IMR-90 (cell line): ENCODE data around the gene MARCHF3. TPM values are rescaled to one million over a fixed set of nuclear protein-coding genes. Genes with fewer than 3 reads are reported as not detected.

Experiments
- ATAC-seq: fragments of 200-7000 bp; cut with Tn5 transposase; 2 replicates; pipeline ENCODE4 v1.9.1; 2020; ENCODE audit warnings: low read depth, mild to moderate bottlenecking, moderate library complexity
- BruUV-seq: library from RNA; stranded (reverse); fragments of 400-500 nt; replicated peaks from 2 replicates; lab custom pipeline; 2021; lab: Mats Ljungman, UMichigan
- CTCF ChIA-PET: fragments of 300-600 bp; formaldehyde crosslinking; extraction: SDS; loops from one replicate; lab custom pipeline; 2021; ENCODE audit warnings: antibody characterized with exemption; lab: Yijun Ruan, JAX
- POLR2A ChIA-PET: fragments of 300-600 bp; sonication (Branson Sonifier 250); formaldehyde crosslinking; loops from one replicate; lab custom pipeline; 2022; ENCODE audit warnings: antibody characterized with exemption; ENCODE audit not compliant: unreplicated experiment; lab: Charles Lee
- DNase-seq: peaks from one replicate; pipeline ENCODE4 v3.0.0; 2013
- H2AFZ ChIP-seq: replicated peaks from 2 replicates; pipeline ENCODE3; 2013; ENCODE audit warnings: low read length, mild to moderate bottlenecking; ENCODE audit not compliant: poor library complexity
- H2AK5ac ChIP-seq: 2 replicates; pipeline ENCODE4 v1.6.1; 2013; ENCODE audit warnings: low read depth, low read length, inconsistent platforms
- H2AK9ac ChIP-seq: replicated peaks from 2 replicates; pipeline ENCODE3; 2013; ENCODE audit warnings: mild to moderate bottlenecking, low read depth, low read length, moderate library complexity; ENCODE audit not compliant: poor library complexity
- H2BK120ac ChIP-seq: 2 replicates; pipeline ENCODE4 v1.6.1; 2013; ENCODE audit warnings: low read depth, low read length, inconsistent platforms
- H2BK15ac ChIP-seq: 3 replicates; pipeline ENCODE4 v1.6.1; 2013; ENCODE audit warnings: low read depth, low read length, inconsistent platforms
- H2BK20ac ChIP-seq: 2 replicates; pipeline ENCODE4 v1.6.1; 2013; ENCODE audit warnings: low read depth, mild to moderate bottlenecking, inconsistent platforms, low read length, moderate library complexity
- H2BK5ac ChIP-seq: 2 replicates; pipeline ENCODE4 v1.6.1; 2013; ENCODE audit warnings: mild to moderate bottlenecking, low read depth, low read length, inconsistent platforms; ENCODE audit not compliant: poor library complexity, severe bottlenecking
- H3K14ac ChIP-seq: replicated peaks from 2 replicates; pipeline ENCODE4 v1.6.1; 2013; ENCODE audit warnings: low read depth, low read length, inconsistent platforms
- H3K18ac ChIP-seq: 2 replicates; pipeline ENCODE4 v1.6.1; 2013; ENCODE audit warnings: low read depth, low read length, control low read depth
- H3K23ac ChIP-seq: 2 replicates; pipeline ENCODE4 v1.6.1; 2013; ENCODE audit warnings: low read depth, low read length, inconsistent platforms
- H3K27ac ChIP-seq: 2 replicates; pipeline ENCODE4 v1.5.1; 2013; ENCODE audit warnings: mild to moderate bottlenecking, control low read depth, low read length; ENCODE audit not compliant: insufficient read depth
- H3K27me3 ChIP-seq: 2 replicates; pipeline ENCODE4 v1.6.1; 2013; ENCODE audit warnings: low read length; ENCODE audit not compliant: control insufficient read depth, insufficient read depth
- H3K36me3 ChIP-seq: 2 replicates; pipeline ENCODE4 v1.6.1; 2013; ENCODE audit warnings: low read length, mixed read lengths; ENCODE audit not compliant: control insufficient read depth, insufficient read depth
- H3K4ac ChIP-seq: 2 replicates; pipeline ENCODE4 v1.6.1; 2013; ENCODE audit warnings: low read depth, low read length, inconsistent platforms
- H3K4me1 ChIP-seq: 2 replicates; pipeline ENCODE4 v1.6.1; 2013; ENCODE audit warnings: low read length, mixed read lengths; ENCODE audit not compliant: control insufficient read depth, insufficient read depth
- H3K4me2 ChIP-seq: 2 replicates; pipeline ENCODE4 v1.6.1; 2013; ENCODE audit warnings: low read depth, mild to moderate bottlenecking, control low read depth, low read length, moderate library complexity
- H3K4me3 ChIP-seq: 2 replicates; pipeline ENCODE4 v1.5.1; 2013; ENCODE audit warnings: low read depth, mild to moderate bottlenecking, control low read depth, low read length, moderate library complexity; ENCODE audit not compliant: insufficient read depth
- H3K56ac ChIP-seq: 2 replicates; pipeline ENCODE4 v1.6.1; 2013; ENCODE audit warnings: low read length, inconsistent platforms; ENCODE audit not compliant: insufficient read depth; ENCODE audit errors: extremely low read depth
- H3K79me1 ChIP-seq, 2 experiments: 2 replicates each; pipeline ENCODE4 v1.6.1; 2013; ENCODE audit warnings: low read length in 2 of 2, inconsistent platforms in 1 of 2, low read depth in 1 of 2
- H3K9ac ChIP-seq: 2 replicates; pipeline ENCODE4 v1.6.1; 2013; ENCODE audit warnings: low read depth, low read length, control low read depth
- H3K9me1 ChIP-seq: 2 replicates; pipeline ENCODE4 v1.6.1; 2013; ENCODE audit warnings: low read length, inconsistent platforms; ENCODE audit not compliant: insufficient read depth
- H3K9me3 ChIP-seq: 2 replicates; pipeline ENCODE4 v1.6.1; 2013; ENCODE audit warnings: low read length; ENCODE audit not compliant: control insufficient read depth, insufficient read depth
- H4K20me1 ChIP-seq: 2 replicates; pipeline ENCODE4 v1.6.1; 2013; ENCODE audit warnings: low read length, inconsistent platforms; ENCODE audit not compliant: insufficient read depth
- H4K5ac ChIP-seq: 2 replicates; pipeline ENCODE4 v1.6.1; 2013; ENCODE audit warnings: mild to moderate bottlenecking, low read depth, low read length, control low read depth
- H4K8ac ChIP-seq, 2 experiments: 2 replicates each; pipeline ENCODE4 v1.6.1; 2013; ENCODE audit warnings: low read depth in 2 of 2, low read length in 2 of 2, control low read depth in 1 of 2, inconsistent platforms in 1 of 2
- H4K91ac ChIP-seq: 2 replicates; pipeline ENCODE4 v1.6.1; 2013; ENCODE audit warnings: low read depth, low read length, inconsistent platforms; ENCODE audit not compliant: insufficient read depth
- CEBPB ChIP-seq: IDR thresholded peaks from 2 replicates; pipeline ENCODE4 v1.6.1; 2012; ENCODE audit warnings: low read depth, low read length, improper control_type of control experiment
- SMC3 ChIP-seq: fragments of 150-350 bp; IDR thresholded peaks from 2 replicates; pipeline ENCODE4 v1.6.1; 2016; ENCODE audit warnings: low read depth, mild to moderate bottlenecking, antibody characterized with exemption, low read length, moderate library complexity
- WGBS, 2 experiments: methylation state at CpG; one replicate each; pipeline versions ENCODE4 v1.1.5 to v1.1.7; 2013; ENCODE audit warnings: missing lambda C conversion rate in 2 of 2; ENCODE audit not compliant: insufficient read length in 1 of 2; ENCODE audit errors: extremely low coverage in 2 of 2; 5-methylcytosine and 5-hydroxymethylcytosine counted together
- dilution Hi-C: fragments of 300-500 bp; cut with HindIII; formaldehyde crosslinking; loops from one replicate; pipeline ENCODE4 v1.14.3; 2018; ENCODE audit warnings: low sequenced_read_pairs; ENCODE audit not compliant: unreplicated experiment
- in situ Hi-C: fragments of 300-500 bp; cut with MboI; formaldehyde crosslinking; loops from 3 replicates; pipeline ENCODE4 v1.14.3; 2019; ENCODE audit warnings: low sequenced_read_pairs, inconsistent platforms, mixed read lengths
- intact Hi-C: fragments of 100-400 bp; cut with micrococcal nuclease; formaldehyde crosslinking; loops from 2 replicates; pipeline ENCODE4 v1.10.0; 2022
- polyA plus RNA-seq, 3 experiments: library from polyadenylated mRNA; depleted of rRNA; stranded (reverse); fragments of >200 nt; gene quantifications; 2 replicates each; pipeline ENCODE4 v1.2.3, GENCODE V29; 2012; ENCODE audit warnings: low replicate concordance in 1 of 3
- total RNA-seq: library from RNA; depleted of rRNA; stranded (reverse); fragments of >200 nt; gene quantifications from 2 replicates; pipeline ENCODE4 v1.2.3, GENCODE V29; 2012

MARCHF3 gene
- total and polyA plus RNA-seq, 2 of the 4 experiments (the other 2 are of a cell fraction) = 11.2 to 18.8 TPM

- DNase-seq = no peak
- ATAC-seq = no peak
- no peak for TF ChIP-seq SMC3
- peak; percentile 81 for TF ChIP-seq CEBPB
- in situ Hi-C loops = no loop called here
- ChIA-PET POLR2A (no interaction called here), CTCF (interaction anchor here (0.6 kb wide), 1 partner anchor 60 kb away, joined by 7 read pairs; no protein-coding TSS in a partner anchor)
- Histone ChIP-seq H2AFZ (no peak overlapping the region), H3K4me2 (no peak overlapping the region), H3K79me1 (peaks cover 11 to 20% of the 10 kb centered on the region in 2 experiments; a peak in 3 of 4 replicates), H4K20me1 (no peaks in the 10 kb centered on the region), H3K23ac (0 out of 2 replicates have a peak overlapping the region, but pooled peaks have one; percentile 33), H2BK20ac (no peak overlapping the region), H3K27ac (no peak overlapping the region), H3K56ac (no peak overlapping the region), H3K9me1 (peaks cover 8% of the 10 kb centered on the region; the same call in 1 of the 2 replicates), H3K27me3 (no peaks in the 10 kb centered on the region), H2BK120ac (no peak overlapping the region), H2AK5ac (0 out of 2 replicates have a peak overlapping the region, but pooled peaks have one; percentile 10), H3K9me3 (no peaks in the 10 kb centered on the region), H4K5ac (no peak overlapping the region), H3K4me1 (peaks cover 5% of the 10 kb centered on the region), H3K36me3 (no peaks in the 10 kb centered on the region), H3K4ac (no peak overlapping the region), H2AK9ac (peak overlapping the region; percentile 52), H4K8ac (no peak overlapping the region), H2BK15ac (no peak overlapping the region), H3K9ac (no peak overlapping the region), H3K18ac (no peak overlapping the region), H4K91ac (no peak overlapping the region), H2BK5ac (no peak overlapping the region), H3K14ac (no peak overlapping the region), H3K4me3 (no peak overlapping the region)
- BruUV-seq = no TSS peak
- dilution Hi-C loops = no loop called here
- no CpG with 5 or more reads among the region's 2 CpGs for WGBS, 2 experiments
- intact Hi-C loops = loop anchor here (2.0 to 5.0 kb wide), 2 partner anchors 185 to 281 kb away; no protein-coding TSS in a partner anchor
Observed at GRCh38 chr5:127031863-127032232, 1.5 kb upstream of the MARCHF3 start.
